Keratinocyte (primary cell): ENCODE data around the gene HEMGN. TPM values are rescaled to one million over a fixed set of nuclear protein-coding genes. Genes with fewer than 3 reads are reported as not detected.
A peak's percentile ranks its signal among the peaks of the same experiment; 100 is the strongest.

Experiments
- DNase-seq: peaks from one replicate; pipeline ENCODE4 v3.0.0-alpha.2; 2011; ENCODE audit warnings: low read depth, missing footprints, low spot score
- FAIRE-seq: peaks from 2 replicates; lab custom pipeline; 2011; peaks lifted over from hg19 to GRCh38; lab: Jason Lieb, UNC
- H2AFZ ChIP-seq: 2 replicates; pipeline ENCODE4 v1.6.0; 2012; ENCODE audit warnings: low read length, control low read depth, inconsistent platforms; ENCODE audit not compliant: control insufficient read depth
- H3K27ac ChIP-seq: 2 replicates; pipeline ENCODE4 v1.5.1; 2011; ENCODE audit warnings: low read length; ENCODE audit not compliant: control insufficient read depth, insufficient read depth
- H3K27me3 ChIP-seq: 3 replicates; pipeline ENCODE4 v1.6.0; 2011; ENCODE audit warnings: low read length; ENCODE audit not compliant: control insufficient read depth, insufficient read depth; ENCODE audit errors: extremely low read depth
- H3K36me3 ChIP-seq, 2 experiments: 2 replicates in 1 of 2; 3 replicates in 1 of 2; pipeline ENCODE4 v1.5.1; 2011; ENCODE audit warnings: low read length in 2 of 2, mild to moderate bottlenecking in 1 of 2; ENCODE audit not compliant: control insufficient read depth in 2 of 2, insufficient read depth in 2 of 2; ENCODE audit errors: extremely low read depth in 1 of 2
- H3K4me1 ChIP-seq: 3 replicates; pipeline ENCODE4 v1.5.1; 2011; ENCODE audit warnings: low read length; ENCODE audit not compliant: control insufficient read depth, insufficient read depth; ENCODE audit errors: extremely low read depth
- H3K4me2 ChIP-seq: 3 replicates; pipeline ENCODE4 v1.6.0; 2011; ENCODE audit warnings: low read depth, low read length; ENCODE audit not compliant: control insufficient read depth, insufficient read depth; ENCODE audit errors: extremely low read depth
- H3K4me3 ChIP-seq, 3 experiments: fragments of 200-600 bp in 1 of 3; sonication (generic) in 1 of 3; 2 replicates in 2 of 3; 3 replicates in 1 of 3; pipeline ENCODE4 v1.5.1; 2011 to 2016; ENCODE audit warnings: low read length in 3 of 3, mild to moderate bottlenecking in 3 of 3, control low read depth in 2 of 3, inconsistent platforms in 1 of 3, low read depth in 1 of 3, mixed read lengths in 1 of 3, mixed run types in 1 of 3, moderate library complexity in 1 of 3; ENCODE audit not compliant: control insufficient read depth in 2 of 3, insufficient read depth in 2 of 3; ENCODE audit errors: extremely low read depth in 1 of 3
- H3K79me2 ChIP-seq: 2 replicates; pipeline ENCODE4 v1.6.0; 2012; ENCODE audit warnings: low read length; ENCODE audit not compliant: control insufficient read depth, insufficient read depth
- H3K9ac ChIP-seq: 3 replicates; pipeline ENCODE4 v1.6.0; 2011; ENCODE audit warnings: low read length; ENCODE audit not compliant: control insufficient read depth, insufficient read depth; ENCODE audit errors: extremely low read depth
- H3K9me1 ChIP-seq: 3 replicates; pipeline ENCODE4 v1.6.0; 2011; ENCODE audit warnings: low read length; ENCODE audit not compliant: control insufficient read depth, insufficient read depth; ENCODE audit errors: extremely low read depth
- H3K9me3 ChIP-seq: 2 replicates; pipeline ENCODE4 v1.5.1; 2012; ENCODE audit warnings: low read depth, low read length; ENCODE audit not compliant: control insufficient read depth
- H4K20me1 ChIP-seq: 3 replicates; pipeline ENCODE4 v1.6.0; 2011; ENCODE audit warnings: low read length; ENCODE audit not compliant: control insufficient read depth, insufficient read depth; ENCODE audit errors: extremely low read depth
- EZH2 ChIP-seq: IDR thresholded peaks from one replicate; pipeline ENCODE4 v1.6.1; 2012; ENCODE audit warnings: inconsistent platforms, mild to moderate bottlenecking, low read length, moderate library complexity
- dilution Hi-C: fragments of 300-500 bp; cut with MboI; formaldehyde crosslinking; loops from one replicate; pipeline ENCODE4 v1.7.0; 2020; ENCODE audit warnings: low sequenced_read_pairs; ENCODE audit not compliant: extremely low pct_ligation_motif_present
- polyA plus RNA-seq, 5 experiments: library from polyadenylated mRNA; depleted of rRNA in 3 of 5; stranded (reverse) in 3 of 5; stranded (forward) in 1 of 5; unstranded in 1 of 5; fragments of >200 nt; gene quantifications; 1 replicate in 1 of 5; 2 replicates in 3 of 5; 3 replicates in 1 of 5; pipeline versions ENCODE4 v1.2.1 to v1.2.3, GENCODE V29; 2011 to 2012; ENCODE audit warnings: missing spikeins in 2 of 5, low read depth in 1 of 5, low replicate concordance in 1 of 5
- TF ChIP-seq, protein P1 (sequence below), 3 experiments: IDR thresholded peaks in 1 of 3; conservative IDR thresholded peaks in 1 of 3; optimal IDR thresholded peaks in 1 of 3; 2 replicates in 2 of 3; 3 replicates in 1 of 3; pipeline versions ENCODE3 to v1.5.1; 2011; ENCODE audit warnings: low read length in 3 of 3, mild to moderate bottlenecking in 3 of 3, moderate library complexity in 2 of 3, control low read depth in 1 of 3, inconsistent platforms in 1 of 3; ENCODE audit not compliant: insufficient read depth in 2 of 3; ENCODE audit errors: extremely low read depth in 1 of 3

HEMGN gene
- polyA plus RNA-seq, 1 donor (not counting 4 experiments of a cell fraction or from before 2014, with no cell fraction given): not detected

DNA sequence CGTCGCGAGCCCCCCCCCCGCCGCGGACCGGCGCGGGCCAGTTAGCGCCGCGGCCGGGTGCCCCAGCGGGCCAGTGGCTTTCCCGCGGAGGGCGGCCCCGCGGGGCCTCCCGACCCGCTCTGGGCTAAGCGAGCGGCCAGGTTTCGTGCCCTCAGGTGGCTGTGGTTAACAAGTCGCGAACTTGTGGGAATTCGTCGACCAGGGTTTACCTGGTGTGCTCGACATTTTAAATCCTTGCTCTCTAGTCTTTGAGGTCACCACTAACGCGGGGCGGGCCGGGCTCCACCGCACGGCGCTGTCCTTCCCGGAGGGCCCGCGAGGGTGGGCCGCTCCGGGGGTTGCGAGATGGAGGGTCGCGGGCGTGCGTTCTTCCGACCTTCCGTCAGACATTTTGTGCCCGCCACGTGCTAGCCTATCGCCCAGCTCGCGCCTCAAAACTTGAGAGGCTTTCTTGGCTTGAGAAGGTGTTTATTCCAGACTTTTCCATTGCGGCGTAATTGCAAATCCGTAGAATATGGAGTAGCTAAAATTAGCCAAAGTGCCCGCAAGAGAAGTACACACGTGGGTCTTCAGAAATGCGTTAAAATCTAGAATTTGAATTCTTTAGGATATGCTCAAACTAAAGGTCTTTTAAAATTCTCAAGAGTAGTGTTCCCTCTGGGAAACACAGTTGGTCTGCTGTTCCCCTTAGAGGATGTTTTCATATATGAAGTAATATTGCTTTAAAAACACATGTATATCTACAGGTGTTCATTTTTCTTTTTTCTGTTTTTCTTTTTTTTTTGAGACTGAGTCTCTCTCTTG, 47.3 kb upstream of the HEMGN start:
- H3K4me3 ChIP-seq: peak overlapping the region; percentile 68 to 82 (median 74)

GRCh38 chr9:97984188-97985057, 46.5 kb upstream of the HEMGN start:
- Histone ChIP-seq H3K9me1 (no peaks in the 10 kb centered on the region), H3K27ac (peak overlapping the region; percentile 92), H3K9me3 (no peaks in the 10 kb centered on the region), H3K36me3 (no peaks in the 10 kb centered on the region), H3K27me3 (no peaks in the 10 kb centered on the region), H3K9ac (peak overlapping the region; percentile 96), H2AFZ (no peak overlapping the region), H3K79me2 (peaks cover 57% of the 10 kb centered on the region), H3K4me1 (peaks cover 47% of the 10 kb centered on the region), H3K4me3 (peak overlapping the region; percentile 68 to 82 (median 74)), H4K20me1 (peaks cover 12% of the 10 kb centered on the region), H3K4me2 (peak overlapping the region; percentile 83)
- FAIRE-seq: no peak
- DNase-seq: no peak
- TF ChIP-seq, protein P1, sequence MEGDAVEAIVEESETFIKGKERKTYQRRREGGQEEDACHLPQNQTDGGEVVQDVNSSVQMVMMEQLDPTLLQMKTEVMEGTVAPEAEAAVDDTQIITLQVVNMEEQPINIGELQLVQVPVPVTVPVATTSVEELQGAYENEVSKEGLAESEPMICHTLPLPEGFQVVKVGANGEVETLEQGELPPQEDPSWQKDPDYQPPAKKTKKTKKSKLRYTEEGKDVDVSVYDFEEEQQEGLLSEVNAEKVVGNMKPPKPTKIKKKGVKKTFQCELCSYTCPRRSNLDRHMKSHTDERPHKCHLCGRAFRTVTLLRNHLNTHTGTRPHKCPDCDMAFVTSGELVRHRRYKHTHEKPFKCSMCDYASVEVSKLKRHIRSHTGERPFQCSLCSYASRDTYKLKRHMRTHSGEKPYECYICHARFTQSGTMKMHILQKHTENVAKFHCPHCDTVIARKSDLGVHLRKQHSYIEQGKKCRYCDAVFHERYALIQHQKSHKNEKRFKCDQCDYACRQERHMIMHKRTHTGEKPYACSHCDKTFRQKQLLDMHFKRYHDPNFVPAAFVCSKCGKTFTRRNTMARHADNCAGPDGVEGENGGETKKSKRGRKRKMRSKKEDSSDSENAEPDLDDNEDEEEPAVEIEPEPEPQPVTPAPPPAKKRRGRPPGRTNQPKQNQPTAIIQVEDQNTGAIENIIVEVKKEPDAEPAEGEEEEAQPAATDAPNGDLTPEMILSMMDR (optimal IDR thresholded peaks at IDR 0.05 in 1 of 3, IDR thresholded peaks at IDR 0.05 in 1 of 3, conservative IDR thresholded peaks at IDR 0.05 in 1 of 3; ENCODE audit: extremely low read depth in 1 of 3, insufficient read depth in 2 of 3, low read length in 3 of 3): no peak
- TF ChIP-seq EZH2: no peak
- dilution Hi-C loops: no loop called here

More for the DNA sequence above, 47.3 kb upstream of the HEMGN start:
- Histone ChIP-seq H3K9me1 (no peaks in the 10 kb centered on the region), H3K27ac (peak overlapping the region; percentile 92), H2AFZ (no peak overlapping the region), H3K4me2 (peak overlapping the region; percentile 83), H3K36me3 (no peaks in the 10 kb centered on the region), H3K27me3 (no peaks in the 10 kb centered on the region), H3K9ac (peak overlapping the region; percentile 96), H4K20me1 (peaks cover 20% of the 10 kb centered on the region), H3K79me2 (peaks cover 65% of the 10 kb centered on the region), H3K4me1 (peaks cover 52% of the 10 kb centered on the region), H3K9me3 (no peaks in the 10 kb centered on the region)
- DNase-seq (no peak), FAIRE-seq (no peak)
- dilution Hi-C loops: no loop called here
- TF ChIP-seq, protein P1 (optimal IDR thresholded peaks at IDR 0.05 in 1 of 3, IDR thresholded peaks at IDR 0.05 in 1 of 3, conservative IDR thresholded peaks at IDR 0.05 in 1 of 3; ENCODE audit: extremely low read depth in 1 of 3, insufficient read depth in 2 of 3, low read length in 3 of 3): no peak
- TF ChIP-seq EZH2: no peak
